Uterus (tissue), 2 donors: ENCODE results near the gene GTF2I.

Source experiments
- CTCF ChIP-seq, 4 experiments: fragments of 200-600 bp in 2 of 4; fragments of 450-650 bp in 2 of 4; sonication (generic) in 2 of 4; IDR thresholded peaks; one replicate each; pipeline ENCODE4 v1.5.1; 2016 to 2019; ENCODE audit warnings: antibody characterized with exemption in 4 of 4, mild to moderate bottlenecking in 2 of 4, moderate library complexity in 1 of 4
- POLR2A ChIP-seq, 2 donors: fragments of 450-650 bp; IDR thresholded peaks; one replicate each; pipeline ENCODE4 v1.6.1; 2016; ENCODE audit warnings: antibody characterized with exemption in 2 of 2, mild to moderate bottlenecking in 1 of 2, moderate library complexity in 1 of 2

- no peak for TF ChIP-seq CTCF (IDR thresholded peaks at IDR 0.05)
- no peak for TF ChIP-seq POLR2A (IDR thresholded peaks at IDR 0.05)
Measured at GRCh38 chr7:74725840-74726239, 68.3 kb downstream of the GTF2I start.
